DMS153 (cell line): ENCODE results near the gene TRIM31.
"Not testable (repeated sequence)": the region's sequence is repeated elsewhere in the genome, so short reads cannot be mapped to it uniquely, and the experiment has no call there.

ENCODE experiments used
- DNase-seq: peaks from one replicate; lab custom pipeline; 2025; lab: John Stamatoyannopoulos, UW

Gene TRIM31

DNA sequence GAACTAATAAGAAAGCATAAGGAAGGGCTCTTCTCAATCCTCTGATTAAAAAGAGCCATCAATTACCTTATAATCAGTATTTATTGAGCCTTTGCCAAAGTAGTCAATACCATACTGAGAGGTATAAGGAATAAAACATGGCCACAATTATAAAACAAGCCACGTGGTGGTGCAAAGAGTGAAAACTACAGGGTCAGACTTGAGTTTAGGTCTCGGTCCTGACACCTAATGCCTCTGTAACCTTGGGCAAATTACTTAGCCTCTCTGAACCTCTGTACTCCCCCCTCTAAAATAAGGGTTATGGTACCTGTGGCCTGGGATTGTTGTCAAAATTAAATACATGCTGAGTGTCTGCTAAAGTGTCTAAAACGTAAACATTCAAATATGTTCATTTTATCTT is 36.3 kb upstream of the TRIM31 start:
- DNase-seq = no peak

DNA sequence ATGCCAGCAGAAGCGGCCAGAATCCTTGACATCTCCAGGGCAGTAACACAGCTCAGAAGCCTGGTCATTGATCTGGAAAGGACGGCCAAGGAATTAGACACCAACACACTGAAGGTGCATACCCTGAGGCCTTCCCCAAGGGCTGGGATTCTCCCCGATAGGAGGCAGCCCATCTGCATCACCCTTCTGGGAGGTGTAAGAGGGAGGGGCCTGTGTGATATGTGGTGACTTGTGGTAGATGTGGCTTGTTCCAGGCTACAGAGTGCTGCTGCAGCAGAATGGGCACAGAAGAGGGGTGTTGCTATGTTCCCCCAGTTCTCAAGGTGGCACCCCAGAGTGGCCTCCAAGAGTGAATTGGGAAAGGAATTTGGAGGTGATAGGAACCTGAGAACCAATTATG is 34.2 kb upstream of the TRIM31 start:
- no peak for DNase-seq

DNA sequence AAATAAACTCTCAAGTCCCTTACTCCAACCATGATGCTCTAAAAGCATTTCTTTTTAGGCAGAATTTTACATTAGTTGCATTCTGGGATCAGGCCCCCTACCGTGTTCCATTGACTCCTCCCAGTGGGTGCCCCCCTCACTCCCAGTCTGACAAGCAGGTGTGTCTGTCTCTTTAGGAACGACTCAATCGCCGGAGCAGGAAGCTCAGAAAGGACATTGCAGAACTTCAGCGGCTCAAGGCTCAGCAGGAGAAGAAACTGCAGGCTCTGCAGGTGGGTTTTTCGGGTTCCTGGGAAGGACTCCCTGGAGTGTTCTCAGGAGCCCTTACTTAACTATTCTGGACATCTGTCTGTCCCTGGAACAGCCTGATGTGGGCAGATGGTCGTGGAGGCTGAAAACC is 32.9 kb upstream of the TRIM31 start:
- no peak for DNase-seq

DNA sequence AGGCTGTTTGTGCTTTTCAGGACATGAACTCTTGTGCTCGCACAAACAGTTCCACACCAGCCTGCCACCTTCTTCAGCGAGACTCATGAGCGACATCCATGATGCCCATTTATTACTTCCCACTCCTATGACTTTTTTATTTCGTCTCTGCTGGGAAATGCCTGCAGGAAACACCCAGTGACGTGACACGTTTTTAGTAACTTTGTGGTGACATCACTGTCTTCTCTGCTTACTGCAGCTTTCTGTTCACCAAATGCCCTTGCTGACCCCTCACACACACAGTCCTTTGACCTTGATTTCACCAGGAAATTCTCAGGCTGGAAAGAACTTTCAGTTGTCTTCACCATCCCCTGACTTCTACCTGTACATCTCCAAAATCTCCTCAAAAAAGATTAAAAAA is 31.9 kb upstream of the TRIM31 start:
- DNase-seq = no peak

DNA sequence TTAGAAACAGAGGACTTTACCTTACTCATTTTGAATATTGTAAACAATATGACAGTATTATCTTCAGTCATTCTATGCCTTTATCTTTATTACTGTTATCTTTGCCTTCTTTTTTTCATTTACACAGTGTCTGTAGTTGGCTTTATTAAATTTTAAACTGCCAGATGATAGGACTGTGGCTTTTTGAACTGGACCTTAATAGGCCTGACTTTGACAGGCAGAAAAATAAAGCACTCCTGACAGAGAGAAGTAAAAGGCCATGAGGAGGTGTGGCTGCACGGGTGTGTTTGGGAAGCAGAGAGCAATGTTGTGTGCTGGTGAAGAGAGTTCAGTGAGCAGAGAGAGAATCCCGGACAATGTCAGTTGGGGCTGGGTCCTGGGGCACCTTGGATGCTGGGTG is 30.9 kb upstream of the TRIM31 start:
- DNase-seq = no peak

DNA sequence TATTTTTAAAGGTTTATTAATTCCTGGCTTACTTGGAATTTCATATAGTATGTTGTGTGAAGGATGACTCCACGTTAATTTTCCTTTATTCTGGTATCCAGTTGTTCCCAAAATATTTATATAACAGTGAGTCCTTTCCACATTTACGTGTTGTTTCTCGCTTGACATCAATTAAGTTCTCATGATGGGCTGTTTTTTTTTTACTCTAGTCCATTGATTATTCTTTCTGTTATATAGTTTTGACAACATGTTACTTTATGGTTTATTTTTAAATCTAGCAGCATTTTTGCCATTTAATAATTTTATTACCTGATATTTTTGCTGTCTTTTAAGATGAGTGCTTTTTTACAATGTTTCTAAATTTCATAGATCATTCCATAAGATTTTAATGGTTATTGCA is 29.8 kb upstream of the TRIM31 start:
- no peak for DNase-seq

DNA sequence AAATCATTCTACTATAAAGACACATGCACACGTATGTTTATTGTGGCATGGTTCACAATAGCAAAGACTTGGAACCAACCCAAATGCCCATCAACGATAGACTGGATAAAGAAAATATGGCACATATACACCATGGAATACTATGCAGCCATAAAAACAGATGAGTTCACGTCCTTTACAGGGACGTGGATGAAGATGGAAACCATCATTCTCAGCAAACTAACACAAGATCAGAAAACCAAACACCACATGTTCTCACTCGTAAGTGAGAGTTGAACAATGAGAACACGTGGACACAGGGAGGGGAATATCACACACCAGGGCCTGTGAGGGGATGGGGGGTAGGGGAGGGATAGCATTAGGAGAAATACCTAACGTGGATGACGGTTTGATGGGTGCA is 27.4 kb upstream of the TRIM31 start:
- DNase-seq = not testable (repeated sequence)

DNA sequence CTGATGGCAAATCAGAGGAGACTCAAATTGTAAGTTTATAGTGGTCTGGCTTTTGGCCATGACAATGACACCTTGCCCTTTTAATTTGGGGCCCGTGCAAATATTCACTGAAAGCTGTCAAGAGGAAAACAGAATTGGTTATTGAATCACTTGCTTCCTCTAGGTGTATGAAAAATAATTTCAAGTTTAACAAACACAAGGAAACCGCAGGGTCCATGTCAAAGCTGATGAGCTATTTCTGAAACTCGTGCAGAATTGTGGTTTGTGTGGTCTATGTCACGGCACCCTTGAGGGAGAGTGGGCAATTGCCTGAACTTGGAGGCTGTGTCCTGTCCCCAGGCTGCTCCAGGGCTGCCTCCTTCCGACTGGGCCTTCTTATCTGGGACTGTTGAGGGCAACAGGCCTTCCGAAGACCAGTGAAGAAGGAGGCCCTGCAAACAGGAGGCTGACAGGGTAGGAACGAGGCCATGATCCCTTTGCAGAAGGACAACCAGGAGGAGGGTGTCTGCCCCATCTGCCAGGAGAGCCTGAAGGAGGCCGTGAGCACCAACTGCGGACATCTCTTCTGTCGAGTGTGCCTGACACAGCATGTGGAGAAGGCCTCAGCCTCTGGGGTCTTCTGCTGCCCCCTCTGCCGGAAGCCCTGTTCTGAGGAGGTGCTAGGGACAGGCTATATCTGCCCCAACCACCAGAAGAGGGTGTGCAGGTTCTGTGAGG is 23.8 kb upstream of the TRIM31 start:
- DNase-seq = no peak

DNA sequence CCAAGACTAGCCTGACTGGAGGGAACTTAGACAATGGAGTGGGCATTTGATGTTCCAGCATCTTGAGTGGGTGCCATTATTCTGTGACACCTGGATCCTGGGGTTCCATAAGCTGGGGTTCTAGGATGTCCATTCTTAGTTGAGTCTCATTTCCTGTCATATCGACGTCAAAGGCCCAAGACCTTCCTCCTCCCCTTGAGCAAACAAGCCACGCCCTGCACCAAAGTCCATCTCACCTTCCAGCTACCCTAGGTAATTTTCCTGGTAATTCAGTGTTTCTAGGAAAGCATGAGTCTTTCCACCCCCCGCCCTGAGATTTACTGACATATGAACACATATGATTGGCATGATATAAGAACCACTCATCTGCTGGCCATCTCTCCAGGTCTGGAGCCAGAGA is 22.9 kb upstream of the TRIM31 start, which contains the start of gene TRIM40:
Gene TRIM40 (plus strand): TSS at position 384 of the 400 bp plus-strand sequence. CDS start 897 bp downstream, outside the sequence.
- no peak for DNase-seq

DNA sequence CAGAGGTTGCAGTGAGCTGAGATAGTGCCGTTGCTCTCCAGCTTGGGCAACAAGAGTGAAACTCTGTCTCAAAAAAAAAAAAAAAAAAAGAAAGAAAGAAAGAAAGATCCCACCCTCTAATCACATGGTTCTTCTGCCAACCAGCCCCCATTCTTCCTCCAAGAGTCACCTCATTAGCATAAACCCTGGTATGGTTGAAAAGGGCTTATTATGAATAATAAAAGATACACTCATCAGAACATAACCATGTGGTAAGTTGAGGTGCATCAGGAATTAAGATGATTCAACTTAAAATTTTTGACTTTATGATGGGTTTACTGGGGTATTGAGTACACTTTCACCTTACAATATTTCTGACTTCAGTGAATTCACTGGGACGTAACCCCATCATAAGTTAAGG is 22.3 kb upstream of the TRIM31 start:
- no peak for DNase-seq

DNA sequence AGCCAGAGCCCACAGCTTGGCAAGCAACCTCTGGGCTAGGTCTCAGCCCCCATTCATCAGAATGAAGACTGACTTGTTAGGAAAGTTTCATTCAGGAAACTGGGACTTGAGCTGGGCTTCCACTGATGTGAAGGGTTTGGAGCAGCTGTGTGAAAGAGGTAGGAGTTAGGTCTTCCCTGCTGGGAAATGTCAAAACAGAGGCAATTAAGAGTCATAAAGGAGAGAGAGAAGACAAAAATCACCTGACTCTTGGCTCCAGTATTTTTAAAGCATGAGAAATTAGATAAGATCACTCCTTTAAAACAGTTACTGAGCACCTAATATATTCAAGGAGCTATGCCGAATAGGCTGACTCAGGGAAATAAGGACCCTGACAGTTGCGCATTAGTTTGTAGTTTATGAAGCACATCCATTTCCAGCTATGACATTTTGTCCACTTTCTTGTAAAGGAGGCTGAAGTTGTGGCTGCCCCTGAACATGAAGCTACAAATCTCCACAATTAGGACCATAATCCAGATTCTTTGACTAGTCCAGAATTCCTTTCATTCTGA is 19.1 kb upstream of the TRIM31 start:
- DNase-seq = no peak

DNA sequence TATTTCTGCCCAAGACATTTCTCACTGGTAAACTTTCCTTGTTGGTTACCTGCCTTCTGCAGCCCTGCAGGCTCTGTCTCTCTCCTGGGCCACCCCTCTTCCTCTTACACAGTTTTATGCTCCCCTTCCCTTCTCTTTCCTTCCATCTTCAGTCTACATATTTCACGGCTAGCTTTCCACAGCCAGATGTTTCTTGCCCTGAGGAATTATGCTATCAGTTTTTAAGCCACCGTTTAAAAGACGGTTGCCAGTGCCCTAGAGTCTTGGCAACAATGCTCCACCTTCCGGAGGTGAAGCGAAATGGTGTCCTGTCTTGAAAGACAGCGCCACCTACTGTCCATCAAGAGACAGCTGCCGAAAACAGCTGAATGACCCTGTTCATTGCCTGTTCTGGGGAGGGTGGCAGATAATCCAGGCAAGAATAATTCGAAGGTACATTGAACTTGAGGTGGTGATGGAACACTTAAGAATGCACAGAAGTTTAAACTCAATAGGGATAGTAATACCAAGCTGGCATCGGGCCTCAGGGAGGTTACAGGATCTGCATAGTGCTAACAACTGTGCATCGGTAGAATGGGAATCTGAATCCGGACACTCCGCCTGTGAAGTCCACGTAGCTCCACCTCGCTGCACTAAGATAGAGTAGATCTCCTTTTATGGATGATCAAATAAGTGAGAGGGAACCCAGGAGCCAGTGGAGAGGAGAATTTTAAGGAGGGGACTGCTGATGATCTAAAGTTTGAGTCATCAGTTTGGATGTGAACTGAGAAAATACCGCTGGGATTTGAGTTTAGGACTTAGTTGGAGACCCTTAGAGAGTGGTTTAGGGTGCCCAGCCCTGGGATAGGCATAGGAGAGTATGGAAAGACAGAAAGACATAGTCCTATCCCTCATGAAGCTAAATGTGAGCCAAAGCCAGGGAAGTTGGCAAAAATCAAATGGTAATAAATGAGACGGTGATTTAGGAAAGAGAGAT is 18.3 kb upstream of the TRIM31 start:
- peak; percentile 77 for DNase-seq

DNA sequence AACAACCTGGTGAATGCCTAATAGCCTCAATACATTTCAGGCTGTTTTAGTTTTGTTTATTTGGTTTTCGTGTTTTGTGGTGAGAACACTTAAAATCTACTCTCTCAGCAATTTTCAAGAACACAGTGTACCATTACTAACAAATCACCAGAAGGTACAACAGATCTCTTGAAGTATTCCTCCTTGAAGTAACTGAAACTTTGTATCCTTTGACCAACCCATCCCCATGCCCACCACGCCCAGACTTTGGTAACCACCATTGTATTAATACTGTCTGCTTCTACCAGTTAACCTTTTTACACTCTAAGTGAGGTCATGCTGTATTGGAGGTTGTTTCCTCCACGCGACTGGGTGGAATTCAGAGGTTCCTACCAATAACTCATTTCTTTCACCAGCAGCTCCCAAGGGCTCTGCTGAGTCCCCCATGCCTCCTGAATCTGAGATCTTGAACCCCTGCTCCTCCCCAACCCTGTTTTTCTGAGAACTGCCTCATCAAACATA is 17.3 kb upstream of the TRIM31 start:
- DNase-seq = no peak

DNA sequence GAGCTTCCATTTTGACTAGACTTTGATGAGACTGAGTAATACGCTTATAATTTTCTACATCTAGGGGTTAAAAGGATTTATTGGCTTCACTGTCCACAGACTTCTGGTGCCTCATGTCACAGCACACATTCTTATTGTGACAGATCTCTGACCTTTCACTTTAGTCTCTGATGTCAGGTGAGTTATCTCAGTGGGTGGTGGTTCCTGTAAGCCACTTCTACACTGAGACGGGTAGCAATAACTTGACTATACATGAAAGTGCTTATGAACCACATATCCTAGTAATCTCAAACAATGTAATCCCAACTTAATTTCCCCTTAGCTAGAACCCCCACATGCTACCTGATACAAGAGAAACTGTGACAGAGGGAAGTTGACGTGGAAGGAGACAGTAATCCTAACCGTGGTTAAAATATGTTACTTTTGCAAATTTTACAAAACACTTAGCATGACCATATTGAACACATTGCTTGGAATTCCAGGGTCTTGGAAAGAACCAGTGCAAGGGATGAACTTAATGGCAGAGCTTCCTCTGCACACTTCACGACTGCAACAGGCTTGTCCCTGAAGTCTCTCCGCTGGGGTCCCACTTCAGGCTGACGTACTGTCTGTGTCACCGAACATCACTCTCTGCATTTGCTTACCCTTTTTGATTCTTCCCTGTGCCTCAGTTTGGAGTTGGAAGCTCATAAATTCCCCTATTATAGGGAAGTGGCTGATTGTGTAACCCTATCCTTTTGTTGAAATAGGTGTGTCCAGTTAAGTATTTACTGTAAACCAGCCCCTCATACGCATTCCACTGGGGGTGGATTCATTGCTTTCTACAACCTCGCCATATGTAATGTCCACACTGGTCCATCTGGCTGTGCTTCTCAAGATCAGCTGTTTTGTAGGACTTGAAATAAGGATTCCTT is 16.6 kb upstream of the TRIM31 start:
- no peak for DNase-seq

DNA sequence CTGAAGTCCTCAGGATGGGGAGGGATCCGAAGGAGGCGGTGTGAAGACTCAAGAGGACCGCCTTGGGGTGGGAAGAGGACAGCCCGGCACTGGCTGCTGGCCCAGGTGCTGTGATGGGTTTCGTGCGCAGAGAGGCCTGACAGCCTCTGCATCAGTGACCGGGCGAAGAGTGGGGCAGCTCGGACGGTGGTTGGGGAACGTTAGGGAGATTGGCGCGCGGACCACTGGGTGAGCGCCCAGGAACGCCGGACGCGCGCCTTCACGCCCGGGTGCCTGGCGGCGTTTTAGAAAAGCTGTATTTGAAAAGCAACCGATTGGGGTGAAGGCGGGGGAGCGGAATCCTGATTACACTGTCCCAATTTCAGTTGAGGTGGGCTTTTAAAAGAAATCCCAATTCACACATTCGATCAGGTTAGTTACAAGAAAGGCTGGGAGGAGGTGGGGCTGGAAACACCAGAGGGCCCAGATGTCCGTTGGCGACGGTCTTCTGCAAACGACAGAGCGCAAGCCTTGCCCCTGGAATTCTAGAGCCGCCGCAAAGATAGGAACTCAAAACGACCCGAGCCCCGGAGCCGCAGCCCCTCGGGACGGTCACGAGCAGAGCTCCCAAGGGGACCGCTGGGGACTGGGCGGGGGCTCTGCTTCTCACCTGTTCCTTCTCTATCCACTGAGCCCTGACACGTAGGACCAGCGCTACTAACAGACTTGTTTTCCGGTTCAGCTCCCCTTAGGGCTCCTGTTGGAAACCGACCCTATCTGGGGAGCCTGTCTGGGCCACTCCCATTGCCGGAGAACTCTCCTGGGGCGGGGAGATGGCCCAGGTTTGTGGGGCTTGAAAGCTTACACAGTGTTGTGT is 14.6 kb upstream of the TRIM31 start:
- DNase-seq = no peak

DNA sequence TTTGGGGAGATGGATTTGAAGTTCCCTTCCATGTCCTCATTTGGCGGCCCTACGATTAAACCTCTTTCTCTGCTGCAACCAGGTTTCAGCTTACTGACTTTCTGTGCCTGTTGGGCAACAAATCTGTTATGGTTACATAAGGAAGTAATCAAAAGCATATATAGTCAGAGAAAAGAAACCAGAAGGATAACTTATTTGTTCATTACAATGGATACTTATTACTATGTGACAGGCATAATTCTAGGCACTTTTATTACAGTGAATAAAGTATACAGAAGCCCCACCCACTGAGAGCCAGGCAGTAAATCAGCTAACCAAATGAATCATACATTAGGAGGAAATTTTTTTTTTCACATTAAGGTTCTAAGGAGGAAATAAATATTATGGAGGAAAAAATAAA is 9.6 kb upstream of the TRIM31 start:
- DNase-seq = no peak

DNA sequence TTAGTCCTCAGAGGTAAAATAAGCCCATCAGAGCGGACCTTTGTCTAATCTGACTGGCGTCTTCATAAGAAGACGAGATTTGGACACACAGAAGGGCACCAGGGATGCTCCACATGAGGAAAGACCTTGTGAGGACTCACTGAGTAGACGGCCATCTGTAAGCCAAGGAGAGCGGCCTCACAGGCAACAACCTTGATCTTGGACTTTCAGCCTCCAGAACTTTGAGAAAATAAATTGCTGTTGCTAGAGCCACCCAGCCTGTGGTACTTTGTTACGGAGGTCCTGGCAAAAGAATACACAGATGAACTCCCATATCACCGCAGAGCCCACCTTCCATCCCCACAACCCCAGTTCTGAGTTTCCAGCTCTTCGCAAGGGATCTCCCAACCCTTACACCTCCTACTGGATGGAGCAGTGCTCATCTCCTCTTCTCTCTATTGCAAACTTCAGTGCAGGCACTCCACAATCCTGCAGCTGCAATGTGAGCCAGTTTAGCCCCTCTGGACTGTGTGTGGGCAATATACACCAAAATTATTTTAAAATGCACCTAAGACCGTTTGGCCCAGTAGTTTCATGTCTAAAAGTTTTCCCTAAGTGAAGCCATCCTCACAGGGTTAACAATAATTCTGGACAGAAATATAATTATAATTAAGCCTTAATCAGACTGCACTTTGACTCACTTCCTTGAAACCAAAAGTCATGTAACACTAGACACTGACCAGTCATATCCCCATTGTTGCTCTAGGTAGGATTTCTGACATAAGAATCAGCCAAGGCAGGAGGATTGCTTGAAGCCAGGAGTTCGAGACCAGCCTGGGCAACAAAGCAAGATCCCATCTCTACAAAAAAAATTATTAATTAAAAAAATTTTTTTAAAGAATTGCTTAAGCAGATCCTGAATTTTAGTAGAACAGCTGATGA is 8.8 kb upstream of the TRIM31 start:
- no peak for DNase-seq

DNA sequence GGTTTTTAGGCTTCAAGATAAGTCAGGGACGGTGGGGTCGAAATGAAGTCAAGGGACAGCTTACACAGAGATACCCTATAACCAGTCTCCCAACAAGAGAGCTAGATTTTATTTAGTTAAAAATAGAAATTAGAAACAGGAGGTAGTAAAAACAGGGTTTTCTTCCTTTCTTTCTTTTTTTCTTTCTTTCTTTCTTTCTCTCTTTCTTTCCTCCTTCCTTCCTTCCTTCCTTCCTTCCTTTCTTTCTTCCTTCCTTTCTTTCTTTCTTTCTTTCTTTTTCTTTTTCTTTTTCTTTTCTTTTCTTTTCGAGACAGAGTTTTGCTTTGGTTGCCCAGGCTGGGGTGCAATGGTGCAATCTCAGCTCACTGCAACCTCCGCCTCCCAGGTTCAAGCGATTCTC is 5.8 kb upstream of the TRIM31 start:
- not testable (repeated sequence) for DNase-seq

DNA sequence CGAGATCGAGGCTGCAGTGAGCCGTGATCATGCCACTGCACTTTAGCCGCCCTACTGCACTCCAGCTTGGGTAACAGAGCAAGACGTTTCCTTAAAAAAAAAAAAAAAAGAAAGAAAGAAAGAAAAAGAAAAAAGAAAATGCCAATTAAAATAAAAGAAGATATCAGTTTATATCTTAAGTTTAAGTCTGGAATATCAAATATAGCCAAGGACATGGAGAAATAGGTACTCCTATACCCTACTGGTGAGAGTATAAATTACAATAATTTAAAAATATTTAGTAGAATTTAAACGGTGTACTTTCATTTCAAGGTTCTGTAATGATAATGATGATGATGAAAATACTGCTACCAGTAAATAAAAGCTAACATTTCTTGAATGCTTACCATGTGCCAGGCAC is 3.8 kb upstream of the TRIM31 start:
- DNase-seq = no peak

DNA sequence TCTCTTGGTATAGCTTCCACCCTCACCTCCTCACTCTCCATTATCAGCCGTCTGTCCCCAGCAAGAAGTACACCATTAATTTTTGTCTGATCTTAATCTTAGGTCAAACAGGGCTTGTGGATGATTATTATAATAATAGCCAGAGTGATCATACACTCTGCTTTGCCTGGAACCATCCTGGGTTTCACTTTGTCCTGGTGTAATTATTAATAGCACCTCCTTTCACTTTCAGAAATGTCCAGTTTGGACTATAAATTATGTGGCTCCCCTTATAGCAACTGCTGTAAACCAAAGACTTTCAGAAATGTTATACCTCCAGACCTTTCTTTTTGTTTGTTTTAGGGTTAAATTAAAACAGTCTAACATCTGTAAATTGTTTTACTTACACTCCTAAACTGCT is 951 bp upstream of the TRIM31 start:
- DNase-seq = no peak
